Inflammatory macrophage (primary cell): Measurements from ENCODE around the gene TGDS.
A peak's percentile ranks its signal among the peaks of the same experiment; 100 is the strongest.
"Not testable (repeated sequence)": the region's sequence is repeated elsewhere in the genome, so short reads cannot be mapped to it uniquely, and the experiment has no call there.

Experiments
- DNase-seq, 2 donors: peaks; one replicate each; pipeline ENCODE4 v3.0.0-alpha.2; 2020 to 2022
- total RNA-seq, 18 experiments: gene quantifications; one replicate each; lab custom pipeline; 2026; ENCODE audit warnings: mixed read lengths in 6 of 18, inconsistent platforms in 2 of 18; lab: John Stamatoyannopoulos, UW

Gene TGDS
- 7.2 to 18.0 (median 14.3) reads per million in 18 experiments for total RNA-seq

GRCh38 chr13:94595950-94596574 lies at the start of gene TGDS:
TGDS (minus strand) TSS chr13:94596152; CDS start chr13:94596136, 16 bp downstream.
- DNase-seq = peak; percentile 94 to 96

GRCh38 chr13:94641409-94641941 lies 45.5 kb upstream of the TGDS start:
- no peak for DNase-seq

- DNase-seq = no peak
Observed at GRCh38 chr13:94640721-94641120, 44.8 kb upstream of the TGDS start.

- not testable (repeated sequence) for DNase-seq
Observed at GRCh38 chr13:94637677-94638076, 41.7 kb upstream of the TGDS start.

- DNase-seq = no peak
Observed at GRCh38 chr13:94636942-94637578, 41.1 kb upstream of the TGDS start.

GRCh38 chr13:94636096-94636495 lies 40.1 kb upstream of the TGDS start:
- not testable (repeated sequence) for DNase-seq

- DNase-seq = no peak
Observed at GRCh38 chr13:94632226-94632980, 36.5 kb upstream of the TGDS start.

- no peak for DNase-seq
Observed at GRCh38 chr13:94630858-94631257, 34.9 kb upstream of the TGDS start.

GRCh38 chr13:94623316-94623715 lies 27.4 kb upstream of the TGDS start:
- no peak for DNase-seq

- DNase-seq = peak; percentile 21 to 43
Observed at GRCh38 chr13:94622344-94622743, 26.4 kb upstream of the TGDS start.

- no peak for DNase-seq
Observed at GRCh38 chr13:94620286-94620896, 24.4 kb upstream of the TGDS start.

GRCh38 chr13:94617389-94618000 lies 21.5 kb upstream of the TGDS start:
- DNase-seq = peak; percentile 13 to 35

- DNase-seq = no peak
Observed at GRCh38 chr13:94613051-94613450, 17.1 kb upstream of the TGDS start.

- no peak for DNase-seq
Observed at GRCh38 chr13:94612050-94612449, 16.1 kb upstream of the TGDS start.

GRCh38 chr13:94610475-94610874 lies 14.5 kb upstream of the TGDS start:
- DNase-seq = no peak

GRCh38 chr13:94609196-94609595 lies 13.2 kb upstream of the TGDS start:
- DNase-seq = no peak

- no peak for DNase-seq
Observed at GRCh38 chr13:94608586-94608985, 12.6 kb upstream of the TGDS start.

- no peak for DNase-seq
Observed at GRCh38 chr13:94607939-94608338, 12.0 kb upstream of the TGDS start.

GRCh38 chr13:94607056-94607455 lies 11.1 kb upstream of the TGDS start:
- DNase-seq = no peak

- DNase-seq = no peak
Observed at GRCh38 chr13:94602467-94602866, 6.5 kb upstream of the TGDS start.

- DNase-seq = peak; percentile 98
Observed at GRCh38 chr13:94601446-94602431, 5.8 kb upstream of the TGDS start, which contains the start of gene GPR180. GPR180 (plus strand) TSS chr13:94601857; CDS start chr13:94601928, 71 bp downstream.
